ENCODE data around the gene RNF212B. TPM values are rescaled to one million over a fixed set of nuclear protein-coding genes. Genes with fewer than 3 reads are reported as not detected.

RNF212B gene
- total and polyA plus RNA-seq, 12 donors: not detected

- no peaks in the 10 kb centered on the region for H3K36me3 ChIP-seq (replicated peaks in 1 of 2)
- TF ChIP-seq CTCF (IDR thresholded peaks at IDR 0.05): no peak
- TF ChIP-seq POLR2A (IDR thresholded peaks at IDR 0.05): no peak
- no peaks in the 10 kb centered on the region for H3K27me3 ChIP-seq
- H3K27ac ChIP-seq: no peak overlapping the region
- no peak for DNase-seq
- H3K4me1 ChIP-seq (replicated peaks in 1 of 2): no peaks in the 10 kb centered on the region
- WGBS, 4 donors: 88 to 96% (median 93%) methylated on average over 7 of the region's 7 CpGs
- no peak overlapping the region for H3K4me3 ChIP-seq
- H3K9me3 ChIP-seq (replicated peaks in 1 of 3): no peaks in the 10 kb centered on the region
- intact Hi-C loops (cut with DNase I): no loop called here
These were observed 35.7 kb upstream of the RNF212B start for GRCh38 chr14:23202001-23202400.

- H3K36me3 ChIP-seq (replicated peaks in 1 of 2): no peaks in the 10 kb centered on the region
- DNase-seq: no peak
- no peak for TF ChIP-seq POLR2A (IDR thresholded peaks at IDR 0.05)
- no peak for TF ChIP-seq CTCF (IDR thresholded peaks at IDR 0.05)
- no peaks in the 10 kb centered on the region for H3K9me3 ChIP-seq (replicated peaks in 1 of 3)
- H3K4me3 ChIP-seq: no peak overlapping the region
- intact Hi-C loops (cut with DNase I): no loop called here
- no peak overlapping the region for H3K27ac ChIP-seq
- 74 to 82% (median 80%) methylated on average over 3 of the region's 3 CpGs for WGBS, 4 donors
- peaks cover 4% of the 10 kb centered on the region for H3K27me3 ChIP-seq
- H3K4me1 ChIP-seq (replicated peaks in 1 of 2): no peaks in the 10 kb centered on the region
These were observed 31.2 kb upstream of the RNF212B start for GRCh38 chr14:23206422-23207145.

- Histone ChIP-seq H3K4me3 (no peak overlapping the region), H3K27ac (no peak overlapping the region), H3K36me3 (replicated peaks in 1 of 2) (no peaks in the 10 kb centered on the region), H3K4me1 (replicated peaks in 1 of 2) (no peaks in the 10 kb centered on the region), H3K9me3 (replicated peaks in 1 of 3) (no peaks in the 10 kb centered on the region), H3K27me3 (peaks cover 4% of the 10 kb centered on the region)
- intact Hi-C loops (cut with DNase I): no loop called here
- no peak for DNase-seq
- no peak for TF ChIP-seq CTCF (IDR thresholded peaks at IDR 0.05)
- no peak for TF ChIP-seq POLR2A (IDR thresholded peaks at IDR 0.05)
- WGBS, 4 donors: 72 to 79% (median 75%) methylated on average over 3 of the region's 3 CpGs
These were observed 30.6 kb upstream of the RNF212B start for GRCh38 chr14:23207146-23207540.

- no peak overlapping the region for H3K4me3 ChIP-seq
- H3K4me1 ChIP-seq (replicated peaks in 1 of 2): no peaks in the 10 kb centered on the region
- peaks cover 4% of the 10 kb centered on the region for H3K27me3 ChIP-seq
- H3K9me3 ChIP-seq (replicated peaks in 1 of 3): no peaks in the 10 kb centered on the region
- H3K36me3 ChIP-seq (replicated peaks in 1 of 2): no peaks in the 10 kb centered on the region
- no peak overlapping the region for H3K27ac ChIP-seq
- no peak for TF ChIP-seq CTCF (IDR thresholded peaks at IDR 0.05)
- TF ChIP-seq POLR2A (IDR thresholded peaks at IDR 0.05): no peak
- intact Hi-C loops (cut with DNase I): no loop called here
- no peak for DNase-seq
These were observed 29.4 kb upstream of the RNF212B start for GRCh38 chr14:23208324-23208723.

Data from adrenal gland (tissue), 12 donors.